Measurements from ENCODE around the gene SIT1. TPM values are rescaled to one million over a fixed set of nuclear protein-coding genes. Genes with fewer than 3 reads are reported as not detected.
A peak's percentile ranks its signal among the peaks of the same experiment; 100 is the strongest.
"Not testable (repeated sequence)": the region's sequence is repeated elsewhere in the genome, so short reads cannot be mapped to it uniquely, and the experiment has no call there.

SIT1 gene
- total and polyA plus RNA-seq, 12 donors = 0.19 to 3.6 (median 0.31) TPM; not detected in 5

- WGBS, 2 donors = 95 to 97% methylated on average over 9 of the region's 9 CpGs
- DNase-seq; ATAC-seq; intact Hi-C loops (cut with DNase I); H3K9me3 ChIP-seq; H3K36me3 ChIP-seq; H3K27me3 ChIP-seq; H3K4me3 ChIP-seq: not testable (repeated sequence)
- peaks cover 0 to 69% (median 0%) of the 10 kb centered on the region in 9 donors for H3K4me1 ChIP-seq
- H3K27ac ChIP-seq = peak overlapping the region in 1 of 10 donors; percentile 65
Observed at GRCh38 chr9:35637427-35637955, 13.2 kb downstream of the SIT1 start.

- DNase-seq; H3K9me3 ChIP-seq; H3K27me3 ChIP-seq; H3K36me3 ChIP-seq; H3K4me3 ChIP-seq; intact Hi-C loops (cut with DNase I); ATAC-seq: not testable (repeated sequence)
- Histone ChIP-seq H3K27ac (peak overlapping the region in 3 of 10 donors; percentile 9 to 65 (median 19)), H3K4me1 (peaks cover 0 to 64% (median 0%) of the 10 kb centered on the region in 9 donors)
- 96 to 97% methylated on average over 6 of the region's 6 CpGs for WGBS, 2 donors
Observed at GRCh38 chr9:35636877-35637246, 13.9 kb downstream of the SIT1 start.

DNA sequence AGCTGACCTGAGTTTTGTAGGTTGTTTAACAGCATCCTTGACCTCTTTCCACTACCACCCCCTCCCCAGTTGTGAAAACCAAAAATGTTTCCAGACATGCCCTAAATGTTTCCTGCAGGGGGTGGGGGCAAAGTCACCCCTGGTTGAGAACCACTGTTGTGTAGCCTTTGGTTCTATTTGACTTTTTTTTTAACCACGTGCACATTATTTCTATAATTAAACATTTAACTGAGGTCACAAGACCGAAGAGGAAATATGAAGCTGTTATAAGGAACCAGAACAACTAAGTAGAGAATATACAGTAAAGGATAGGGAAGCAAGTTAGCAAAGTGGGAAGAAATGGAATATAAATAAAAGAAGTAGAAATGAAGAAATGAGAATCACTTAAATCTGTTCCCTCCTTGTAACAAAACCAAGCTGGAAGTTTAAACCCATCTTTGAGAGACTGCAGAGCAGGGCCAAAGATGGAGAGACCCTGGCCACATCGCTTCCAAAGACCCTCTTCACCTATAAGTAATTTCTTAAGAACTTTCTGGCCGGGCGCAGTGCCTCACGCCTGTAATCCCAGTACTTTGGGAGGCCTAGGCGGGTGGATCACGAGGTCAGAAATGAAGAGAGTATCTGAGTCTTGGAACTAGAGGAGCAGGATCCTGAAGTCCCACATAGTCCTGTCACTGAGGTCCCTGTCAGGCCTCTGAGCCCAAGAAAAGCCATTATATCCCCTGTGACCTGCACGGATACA is 14.4 kb downstream of the SIT1 start:
- Histone ChIP-seq H3K27ac (peak overlapping the region in 3 of 10 donors; percentile 9 to 65 (median 19)), H3K4me1 (peaks cover 0 to 59% (median 0%) of the 10 kb centered on the region in 9 donors), H3K4me3 (no peak overlapping the region), H3K9me3 (no peaks in the 10 kb centered on the region), H3K27me3 (no peaks in the 10 kb centered on the region), H3K36me3 (no peaks in the 10 kb centered on the region)
- 76 to 83% methylated on average over 9 of the region's 9 CpGs for WGBS, 2 donors
- DNase-seq (no peak), ATAC-seq (peak in 6 of 8 donors; percentile 27 to 71 (median 48))
- intact Hi-C loops (cut with DNase I) = no loop called here
- TF ChIP-seq, protein P1, sequence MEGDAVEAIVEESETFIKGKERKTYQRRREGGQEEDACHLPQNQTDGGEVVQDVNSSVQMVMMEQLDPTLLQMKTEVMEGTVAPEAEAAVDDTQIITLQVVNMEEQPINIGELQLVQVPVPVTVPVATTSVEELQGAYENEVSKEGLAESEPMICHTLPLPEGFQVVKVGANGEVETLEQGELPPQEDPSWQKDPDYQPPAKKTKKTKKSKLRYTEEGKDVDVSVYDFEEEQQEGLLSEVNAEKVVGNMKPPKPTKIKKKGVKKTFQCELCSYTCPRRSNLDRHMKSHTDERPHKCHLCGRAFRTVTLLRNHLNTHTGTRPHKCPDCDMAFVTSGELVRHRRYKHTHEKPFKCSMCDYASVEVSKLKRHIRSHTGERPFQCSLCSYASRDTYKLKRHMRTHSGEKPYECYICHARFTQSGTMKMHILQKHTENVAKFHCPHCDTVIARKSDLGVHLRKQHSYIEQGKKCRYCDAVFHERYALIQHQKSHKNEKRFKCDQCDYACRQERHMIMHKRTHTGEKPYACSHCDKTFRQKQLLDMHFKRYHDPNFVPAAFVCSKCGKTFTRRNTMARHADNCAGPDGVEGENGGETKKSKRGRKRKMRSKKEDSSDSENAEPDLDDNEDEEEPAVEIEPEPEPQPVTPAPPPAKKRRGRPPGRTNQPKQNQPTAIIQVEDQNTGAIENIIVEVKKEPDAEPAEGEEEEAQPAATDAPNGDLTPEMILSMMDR (IDR thresholded peaks at IDR 0.05) = no peak

DNA sequence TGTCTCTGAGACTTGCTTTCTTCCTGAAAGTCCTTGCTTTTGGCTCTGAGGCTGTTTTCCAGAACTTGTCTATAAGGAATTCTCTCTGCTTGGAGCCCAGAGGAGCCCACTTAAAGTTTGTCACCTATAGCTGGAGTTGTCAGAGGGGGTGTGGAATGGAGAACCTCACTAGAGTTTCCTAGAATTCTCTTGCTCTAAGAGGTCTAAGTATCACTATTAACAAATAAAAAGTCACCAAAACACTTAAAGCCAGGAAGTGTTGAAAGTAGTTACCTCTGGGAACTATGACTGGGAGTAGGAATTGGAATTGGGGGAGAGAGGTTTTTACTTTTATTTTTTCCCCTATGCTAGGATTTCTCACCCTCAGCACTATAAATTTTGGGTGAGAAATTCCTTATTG is 15.0 kb downstream of the SIT1 start:
- Histone ChIP-seq H3K4me1 (peaks cover 0 to 55% (median 0%) of the 10 kb centered on the region in 9 donors), H3K36me3 (no peaks in the 10 kb centered on the region), H3K27me3 (no peaks in the 10 kb centered on the region), H3K4me3 (no peak overlapping the region), H3K9me3 (no peaks in the 10 kb centered on the region), H3K27ac (peak overlapping the region in 1 of 10 donors; percentile 65)
- ATAC-seq (no peak), DNase-seq (no peak)
- TF ChIP-seq, protein P1 (IDR thresholded peaks at IDR 0.05) = no peak
- intact Hi-C loops (cut with DNase I) = no loop called here

DNA sequence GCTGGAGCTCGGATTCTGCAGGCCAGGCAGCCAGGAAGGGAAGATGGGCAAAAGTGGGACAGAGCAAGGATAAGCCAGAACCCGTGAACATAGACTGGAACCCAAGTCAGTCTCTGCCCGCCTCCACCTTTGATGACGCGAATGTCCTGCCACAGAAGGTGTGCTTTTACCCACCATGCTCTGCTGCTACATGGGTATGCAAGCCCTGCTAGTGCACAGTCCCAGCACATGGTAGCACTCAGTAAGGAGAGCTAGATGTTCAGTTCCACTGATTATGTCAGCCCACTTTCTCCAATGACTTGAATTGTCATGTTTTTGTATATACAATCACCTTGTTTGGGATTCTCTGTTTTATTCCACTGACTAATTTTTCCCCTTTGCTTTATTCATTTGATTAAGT is 21.1 kb downstream of the SIT1 start:
- no peaks in the 10 kb centered on the region for H3K9me3 ChIP-seq
- no peaks in the 10 kb centered on the region for H3K36me3 ChIP-seq
- peaks cover 0 to 4% (median 0%) of the 10 kb centered on the region in 9 donors for H3K4me1 ChIP-seq
- WGBS, 2 donors = 83 to 86% methylated on average over 5 of the region's 5 CpGs
- ATAC-seq (no peak), DNase-seq (no peak)
- no peak overlapping the region for H3K27ac ChIP-seq
- TF ChIP-seq, protein P1 (IDR thresholded peaks at IDR 0.05) = no peak
- H3K27me3 ChIP-seq = no peaks in the 10 kb centered on the region
- no peak overlapping the region for H3K4me3 ChIP-seq
- intact Hi-C loops (cut with DNase I) = no loop called here
